Aortic smooth muscle cell (primary cell): ENCODE results near the gene KRTAP4-5. TPM values are rescaled to one million over a fixed set of nuclear protein-coding genes. Genes with fewer than 3 reads are reported as not detected.

ENCODE experiments used
- total RNA-seq: library from RNA; depleted of rRNA; stranded (reverse); fragments of >200 nt; gene quantifications from 2 replicates; pipeline ENCODE4 v1.2.3, GENCODE V29; 2014

The KRTAP4-5 gene
- not detected in 2 replicates for total RNA-seq

DNA sequence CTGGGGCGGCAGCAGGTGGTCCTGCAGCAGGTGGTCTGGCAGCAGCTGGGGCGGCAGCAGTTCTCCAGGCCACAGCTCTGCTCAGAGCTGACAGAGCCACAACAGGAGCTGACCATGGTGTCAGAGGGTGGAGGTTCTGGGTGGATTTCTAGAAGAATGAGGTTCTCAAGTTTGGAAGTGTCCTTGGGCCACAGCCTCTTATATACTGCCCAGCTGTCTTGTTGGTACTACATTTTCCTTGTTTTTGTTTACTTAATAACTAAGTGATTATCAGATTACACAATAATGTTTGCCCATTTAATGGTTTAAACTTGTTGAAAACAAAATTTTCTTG, at the start of gene KRTAP4-5:
Gene KRTAP4-5 (minus strand): TSS at position 174 of the 334 bp plus-strand sequence. CDS start 58 bp downstream, at position 116.

GRCh38 chr17:41189837-41190318, 40.3 kb upstream of the KRTAP4-5 start, which contains the start of gene KRTAP9-1:
Gene KRTAP9-1 (plus strand): TSS chr17:41189887. CDS start chr17:41189887, 0 bp downstream.

DNA sequence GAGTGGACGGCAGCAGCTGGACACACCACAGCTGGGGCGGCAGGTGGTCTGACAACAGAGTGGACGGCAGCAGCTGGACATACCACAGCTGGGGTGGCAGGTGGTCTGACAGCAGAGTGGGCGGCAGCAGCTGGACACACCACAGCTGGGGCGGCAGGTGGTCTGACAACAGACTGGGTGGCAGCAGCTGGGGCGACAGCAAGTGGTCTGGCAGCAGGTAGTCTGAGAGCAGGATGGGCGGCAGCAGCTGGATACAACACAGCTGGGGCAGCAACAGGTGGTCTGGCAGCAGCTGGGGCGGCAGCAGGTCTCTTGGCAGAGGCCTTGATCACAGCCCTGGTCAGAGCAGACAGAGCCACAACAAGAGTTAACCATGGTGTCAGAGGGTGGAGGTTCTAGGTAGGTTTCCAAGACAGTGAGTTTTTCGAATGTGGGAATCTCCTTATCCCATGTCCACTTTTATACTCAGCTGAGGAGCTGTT, 34.9 kb upstream of the KRTAP4-5 start, which contains the start of gene KRTAP4-1:
Gene KRTAP4-1 (minus strand): TSS at position 432 of the 482 bp plus-strand sequence. CDS start 57 bp downstream, at position 375.

GRCh38 chr17:41177727-41178271, 28.2 kb upstream of the KRTAP4-5 start, which contains the start of gene KRTAP4-2:
Gene KRTAP4-2 (minus strand): TSS chr17:41178221. CDS start chr17:41178164, 57 bp downstream.

GRCh38 chr17:41168121-41168520, 18.5 kb upstream of the KRTAP4-5 start, which contains the start of gene KRTAP4-3:
Gene KRTAP4-3 (minus strand): TSS chr17:41168221. CDS start chr17:41168172, 49 bp downstream.

GRCh38 chr17:41160648-41161047, 11.0 kb upstream of the KRTAP4-5 start, which contains the start of gene KRTAP4-4:
Gene KRTAP4-4 (minus strand): TSS chr17:41160748. CDS start chr17:41160691, 57 bp downstream.

DNA sequence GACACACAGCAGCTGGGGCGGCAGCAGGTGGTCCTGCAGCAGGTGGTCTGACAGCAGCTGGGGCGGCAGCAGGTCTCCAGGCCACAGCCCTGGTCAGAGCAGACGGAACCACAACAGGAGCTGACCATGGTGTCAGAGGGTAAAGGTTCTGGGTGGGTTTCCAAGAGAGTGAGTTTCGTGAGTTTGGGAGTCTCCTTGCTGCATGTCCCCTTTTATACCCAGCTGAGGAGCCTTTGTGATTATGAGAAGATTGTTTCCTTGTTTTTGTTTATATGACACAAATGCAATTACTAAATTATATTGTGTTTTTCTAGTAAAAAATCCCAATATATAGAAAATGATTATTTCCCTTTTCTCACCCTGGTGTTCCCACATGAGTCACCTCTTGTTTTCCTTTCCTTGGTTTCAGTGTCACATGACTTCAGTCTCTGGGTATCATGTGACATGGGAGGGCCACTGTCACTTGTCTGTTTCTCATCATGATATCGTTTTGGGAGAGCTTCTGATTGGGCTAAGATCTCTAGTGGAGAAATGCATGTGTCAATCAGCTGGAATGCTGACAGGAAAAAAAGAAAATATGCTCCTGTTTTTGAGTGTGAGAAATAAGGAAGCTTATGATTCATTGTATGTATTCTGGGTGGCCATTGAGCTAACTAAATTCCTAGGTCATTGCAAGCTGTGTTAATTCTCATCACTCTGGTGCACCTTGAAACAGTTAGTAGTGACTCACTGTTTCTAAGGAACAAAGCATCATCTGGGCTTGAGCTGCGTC, 9.1 kb downstream of the KRTAP4-5 start, which contains the start of gene KRTAP4-6:
Gene KRTAP4-6 (minus strand): TSS at position 185 of the 772 bp plus-strand sequence. CDS start 57 bp downstream, at position 128.

GRCh38 chr17:41123991-41124371, 25.6 kb downstream of the KRTAP4-5 start, which contains the start of gene KRTAP4-12:
Gene KRTAP4-12 (minus strand): TSS chr17:41124182. CDS start chr17:41124122, 60 bp downstream.

GRCh38 chr17:41117846-41118386, 31.7 kb downstream of the KRTAP4-5 start, which contains the start of gene KRTAP4-11:
Gene KRTAP4-11 (minus strand): TSS chr17:41118373. CDS start chr17:41118315, 58 bp downstream.

DNA sequence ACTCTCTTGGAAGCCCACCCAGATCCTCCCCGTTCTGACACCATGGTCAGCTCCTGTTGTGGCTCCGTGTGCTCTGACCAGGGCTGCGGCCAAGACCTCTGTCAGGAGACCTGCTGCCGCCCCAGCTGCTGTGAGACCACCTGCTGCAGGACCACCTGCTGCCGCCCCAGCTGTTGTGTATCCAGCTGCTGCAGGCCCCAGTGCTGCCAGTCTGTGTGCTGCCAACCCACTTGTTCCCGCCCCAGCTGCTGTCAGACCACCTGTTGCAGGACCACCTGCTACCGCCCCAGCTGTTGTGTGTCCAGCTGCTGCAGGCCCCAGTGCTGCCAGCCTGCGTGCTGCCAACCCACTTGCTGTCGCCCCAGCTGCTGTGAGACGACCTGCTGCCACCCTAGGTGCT, 44.3 kb downstream of the KRTAP4-5 start, which contains the start of gene KRTAP4-9:
Gene KRTAP4-9 (plus strand): TSS at position 43 of the 400 bp plus-strand sequence. CDS start 0 bp downstream, at position 43.

DNA sequence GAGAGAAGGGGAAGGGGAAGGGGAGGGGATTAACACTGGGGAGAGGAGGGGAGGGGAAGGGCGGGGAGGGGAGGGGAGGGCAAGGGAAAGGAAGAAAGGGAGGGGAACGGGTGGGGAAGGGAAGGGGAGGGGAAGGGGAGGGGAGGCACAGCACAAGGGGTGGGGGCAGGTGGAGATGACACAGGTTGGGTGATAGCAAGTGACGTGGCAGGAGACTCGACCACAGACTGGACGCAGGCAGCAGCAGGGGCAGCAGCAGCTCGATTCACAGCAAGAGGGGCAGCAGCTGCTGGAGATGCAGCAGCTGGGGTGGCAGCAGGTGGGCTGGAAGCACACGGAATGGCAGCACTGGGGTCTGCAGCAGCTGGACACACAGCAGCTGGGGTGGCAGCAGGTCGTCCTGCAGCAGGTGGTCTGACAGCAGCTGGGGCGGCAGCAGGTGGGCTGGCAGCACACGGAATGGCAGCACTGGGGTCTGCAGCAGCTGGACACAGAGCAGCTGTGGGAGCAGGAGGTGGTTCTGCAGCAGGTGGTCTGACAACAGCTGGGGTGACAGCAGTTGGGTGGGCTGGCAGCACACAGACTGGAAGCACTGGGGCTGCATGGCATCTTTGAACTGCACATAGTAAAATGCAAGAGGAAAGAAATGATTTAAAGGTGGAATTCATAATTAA, 47.9 kb downstream of the KRTAP4-5 start, which contains the start of gene KRTAP4-16:
Gene KRTAP4-16 (minus strand): TSS at position 624 of the 674 bp plus-strand sequence. CDS start 0 bp downstream, at position 624.

Other genes starting within 250 kb of the KRTAP4-5 start
- not detected in 2 replicates for gene KRT23, start 212.2 kb downstream of the KRTAP4-5 start, total RNA-seq
- not detected in 2 replicates for gene KRT39, start 182.9 kb downstream of the KRTAP4-5 start, total RNA-seq
- gene KRT40, start 165.5 kb downstream of the KRTAP4-5 start, total RNA-seq: not detected in 2 replicates
- gene KRTAP3-3, start 155.7 kb downstream of the KRTAP4-5 start, total RNA-seq: not detected in 2 replicates
- gene KRTAP3-2, start 149.9 kb downstream of the KRTAP4-5 start, total RNA-seq: not detected in 2 replicates
- not detected in 2 replicates for gene KRTAP3-1, start 140.7 kb downstream of the KRTAP4-5 start, total RNA-seq
- not detected in 2 replicates for gene KRTAP1-5, start 122.6 kb downstream of the KRTAP4-5 start, total RNA-seq
- gene KRTAP1-4, start 119.6 kb downstream of the KRTAP4-5 start, total RNA-seq: not detected in 2 replicates
- gene KRTAP1-3, start 115.0 kb downstream of the KRTAP4-5 start, total RNA-seq: not detected in 2 replicates
- not detected in 2 replicates for gene KRTAP1-1, start 108.4 kb downstream of the KRTAP4-5 start, total RNA-seq
- not detected in 2 replicates for gene KRTAP2-1, start 102.5 kb downstream of the KRTAP4-5 start, total RNA-seq
- not detected in 2 replicates for gene KRTAP2-2, start 94.6 kb downstream of the KRTAP4-5 start, total RNA-seq
- not detected in 2 replicates for gene KRTAP2-3, start 89.7 kb downstream of the KRTAP4-5 start, total RNA-seq
- gene KRTAP2-4, start 83.9 kb downstream of the KRTAP4-5 start, total RNA-seq: not detected in 2 replicates
- gene KRTAP4-7, start 65.7 kb downstream of the KRTAP4-5 start, total RNA-seq: not detected in 2 replicates
- not detected in 2 replicates for gene KRTAP4-8, start 51.7 kb downstream of the KRTAP4-5 start, total RNA-seq
- gene KRTAP4-16, start 47.6 kb downstream of the KRTAP4-5 start, total RNA-seq: not detected in 2 replicates
- gene KRTAP4-9, start 44.4 kb downstream of the KRTAP4-5 start, total RNA-seq: not detected in 2 replicates
- not detected in 2 replicates for gene KRTAP4-11, start 31.5 kb downstream of the KRTAP4-5 start, total RNA-seq
- gene KRTAP4-12, start 25.6 kb downstream of the KRTAP4-5 start, total RNA-seq: not detected in 2 replicates
- not detected in 2 replicates for gene KRTAP4-6, start 9.3 kb downstream of the KRTAP4-5 start, total RNA-seq
- not detected in 2 replicates for gene KRTAP4-4, start 10.9 kb upstream of the KRTAP4-5 start, total RNA-seq
- gene KRTAP4-3, start 18.4 kb upstream of the KRTAP4-5 start, total RNA-seq: not detected in 2 replicates
- gene KRTAP4-2, start 28.4 kb upstream of the KRTAP4-5 start, total RNA-seq: not detected in 2 replicates
- gene KRTAP4-1, start 35.1 kb upstream of the KRTAP4-5 start, total RNA-seq: not detected in 2 replicates
- gene KRTAP9-1, start 40.1 kb upstream of the KRTAP4-5 start, total RNA-seq: not detected in 2 replicates
- gene KRTAP9-2, start 76.8 kb upstream of the KRTAP4-5 start, total RNA-seq: not detected in 2 replicates
- gene KRTAP9-3, start 82.6 kb upstream of the KRTAP4-5 start, total RNA-seq: not detected in 2 replicates
- not detected in 2 replicates for gene KRTAP9-8, start 88.2 kb upstream of the KRTAP4-5 start, total RNA-seq
- gene KRTAP9-4, start 99.9 kb upstream of the KRTAP4-5 start, total RNA-seq: not detected in 2 replicates
- gene KRTAP9-9, start 105.6 kb upstream of the KRTAP4-5 start, total RNA-seq: not detected in 2 replicates
- gene KRTAP9-6, start 115.6 kb upstream of the KRTAP4-5 start, total RNA-seq: not detected in 2 replicates
- gene KRTAP9-7, start 125.9 kb upstream of the KRTAP4-5 start, total RNA-seq: not detected in 2 replicates
- not detected in 2 replicates for gene KRTAP29-1, start 153.0 kb upstream of the KRTAP4-5 start, total RNA-seq
- not detected in 2 replicates for gene KRTAP16-1, start 159.5 kb upstream of the KRTAP4-5 start, total RNA-seq
- not detected in 2 replicates for gene KRTAP17-1, start 165.9 kb upstream of the KRTAP4-5 start, total RNA-seq
- not detected in 2 replicates for gene KRT33A, start 201.0 kb upstream of the KRTAP4-5 start, total RNA-seq
- gene KRT33B, start 220.0 kb upstream of the KRTAP4-5 start, total RNA-seq: not detected in 2 replicates
- gene KRT34, start 232.5 kb upstream of the KRTAP4-5 start, total RNA-seq: not detected in 2 replicates
- gene KRT31, start 247.8 kb upstream of the KRTAP4-5 start, total RNA-seq: not detected in 2 replicates